Heart left ventricle (tissue), 16 donors: ENCODE data around the gene PSMF1. TPM values are rescaled to one million over a fixed set of nuclear protein-coding genes. Genes with fewer than 3 reads are reported as not detected.

Experiments
- ATAC-seq, 4 donors: fragments of 200-7000 bp; cut with Tn5 transposase; one replicate each; pipeline ENCODE4 v1.9.1; 2020 to 2022; ENCODE audit warnings: moderate library complexity in 4 of 4, mild to moderate bottlenecking in 3 of 4, moderate number of reproducible peaks in 1 of 4
- DNase-seq, 5 donors: peaks; one replicate each; pipeline ENCODE4 v3.0.0-alpha.2; 2020
- H3K27ac ChIP-seq, 12 donors: fragments of 200-600 bp; sonication (generic) in 4 of 12; one replicate each; pipeline versions ENCODE4 v1.5.0 to v1.8.0; 2016 to 2022; ENCODE audit warnings: mild to moderate bottlenecking in 2 of 12
- H3K27me3 ChIP-seq, 9 donors: fragments of 200-600 bp; sonication (generic) in 2 of 9; one replicate each; pipeline versions ENCODE4 v1.5.1 to v1.8.0; 2016 to 2022; ENCODE audit warnings: mild to moderate bottlenecking in 3 of 9
- H3K36me3 ChIP-seq, 9 donors: fragments of 200-600 bp; sonication (generic) in 2 of 9; one replicate each; pipeline versions ENCODE4 v1.5.0 to v1.8.0; 2018 to 2022; ENCODE audit warnings: mild to moderate bottlenecking in 2 of 9
- H3K4me1 ChIP-seq, 12 donors: fragments of 200-600 bp; sonication (generic) in 4 of 12; one replicate each; pipeline versions ENCODE4 v1.5.0 to v1.8.0; 2016 to 2022; ENCODE audit warnings: mild to moderate bottlenecking in 3 of 12
- H3K4me3 ChIP-seq, 12 donors: fragments of 200-600 bp; sonication (generic) in 4 of 12; one replicate each; pipeline versions ENCODE4 v1.5.0 to v1.8.0; 2017 to 2022; ENCODE audit warnings: mild to moderate bottlenecking in 9 of 12, moderate library complexity in 4 of 12
- H3K9me3 ChIP-seq, 12 donors: fragments of 200-600 bp; sonication (generic) in 4 of 12; one replicate each; pipeline versions ENCODE4 v1.5.0 to v1.8.0; 2016 to 2022; ENCODE audit warnings: mild to moderate bottlenecking in 1 of 12
- CTCF ChIP-seq, 12 donors: fragments of 200-600 bp; sonication (generic) in 4 of 12; IDR thresholded peaks; one replicate each; pipeline versions ENCODE4 v1.5.0 to v1.8.0; 2018 to 2022; ENCODE audit warnings: antibody characterized with exemption in 12 of 12, mild to moderate bottlenecking in 5 of 12
- POLR2A ChIP-seq, 2 donors: fragments of 450-650 bp; IDR thresholded peaks; one replicate each; pipeline ENCODE4 v1.6.1; 2017; ENCODE audit warnings: antibody characterized with exemption in 2 of 2, mild to moderate bottlenecking in 2 of 2, moderate library complexity in 2 of 2
- WGBS, 4 donors: extraction: QIAGEN DNeasy Blood & Tissue Kit in 2 of 4; methylation state at CpG; one replicate each; pipeline versions ENCODE4 v1.1.5 to v1.1.7; 2013 to 2018; 5-methylcytosine and 5-hydroxymethylcytosine counted together
- intact Hi-C, 10 donors: fragments of 100-400 bp; cut with DNase I; formaldehyde crosslinking; loops; one replicate each; pipeline versions ENCODE4 v1.11.1 to v1.14.2; 2022
- polyA plus RNA-seq, 2 donors: library from polyadenylated mRNA; stranded (reverse); fragments of 200-250 nt; gene quantifications; one replicate each; pipeline ENCODE4 v1.2.3, GENCODE V29; 2013
- total RNA-seq, 9 donors: library from RNA; depleted of rRNA in 2 of 9; stranded (reverse); fragments of >200 nt in 2 of 9; fragmentation: NEBNext Ultra II Directional in 3 of 9; extraction: Animal tissue kit (Norgen Biotek cat#: 25700) in 3 of 9; gene quantifications; one replicate each; pipeline versions ENCODE4 v1.1.0 to v1.2.4, GENCODE V29; 2016 to 2023
- donor health status: ischemic (EF 13 %, LVEDD 7.1; RV severe dilation, severe dysfunction).
- donor health status: healthy with polysubstance abuse.
- donor health status: DM: no; HTN: yes; CAD: no.
- donor health status: DM: no; HTN: no; CAD: no.
- donor health status: ischemic (EF 25% LVEDD 6.9; RV normal size, moderate dysfunction).
- donor health status: ischemic (EF 25% LVEDD 5.7; RV mildly dilated, moderate dysfunction).
- donor health status: healthy.
- donor health status: DM: yes; HTN: yes; CAD: no.
- donor health status: ischemic (EF 35%, LVEDD 5.7; RV mildly dilated, moderate dysfunction).
- donor health status: nonischemic (EF 11% LVEDD 7.7; RV severe dilation, severe dysfunction).
- donor health status: DM: yes; HTN: yes; CAD: no.
- donor health status: PGD.
- donor health status: ischemic (EF 29% LVEDD 5.4; RV normal size, mild dysfunction).
- donor health status: nonischemic (EF 23%, LVEDD 6.1; RV moderate dilation, normal function).

The PSMF1 gene
- total and polyA plus RNA-seq, 11 donors, result 24.6 to 184 (median 133) TPM

GRCh38 chr20:1086277-1087213 is 31.9 kb upstream of the PSMF1 start:
- intact Hi-C loops, result no loop called here
- Histone ChIP-seq H3K36me3 (no peaks in the 10 kb centered on the region), H3K9me3 (peaks cover 0 to 15% (median 3%) of the 10 kb centered on the region in 12 donors), H3K27me3 (no peaks in the 10 kb centered on the region), H3K4me1 (no peaks in the 10 kb centered on the region), H3K27ac (no peak overlapping the region), H3K4me3 (no peak overlapping the region)
- ATAC-seq, result no peak
- DNase-seq, result no peak
- WGBS, 4 donors, result 40 to 48% (median 46%) methylated on average over 5 of the region's 5 CpGs
- TF ChIP-seq POLR2A (IDR thresholded peaks at IDR 0.05) (no peak), CTCF (IDR thresholded peaks at IDR 0.05) (no peak)

- WGBS, 4 donors, result 82 to 90% (median 85%) methylated on average over 4 of the region's 4 CpGs
- DNase-seq, result no peak
- H3K36me3 ChIP-seq, result no peaks in the 10 kb centered on the region
- H3K27me3 ChIP-seq, result no peaks in the 10 kb centered on the region
- H3K4me3 ChIP-seq, result no peak overlapping the region
- H3K27ac ChIP-seq, result no peak overlapping the region
- no peak for ATAC-seq
- TF ChIP-seq CTCF (IDR thresholded peaks at IDR 0.05), result no peak
- TF ChIP-seq POLR2A (IDR thresholded peaks at IDR 0.05), result no peak
- no peaks in the 10 kb centered on the region for H3K4me1 ChIP-seq
- intact Hi-C loops, result no loop called here
- H3K9me3 ChIP-seq, result peaks cover 0 to 15% (median 3%) of the 10 kb centered on the region in 12 donors
These were observed 31.0 kb upstream of the PSMF1 start for GRCh38 chr20:1087311-1087905.

GRCh38 chr20:1094751-1095150 is 23.7 kb upstream of the PSMF1 start:
- no peak for DNase-seq
- TF ChIP-seq POLR2A (IDR thresholded peaks at IDR 0.05), result no peak
- no peak for TF ChIP-seq CTCF (IDR thresholded peaks at IDR 0.05)
- Histone ChIP-seq H3K27ac (no peak overlapping the region), H3K27me3 (no peaks in the 10 kb centered on the region), H3K36me3 (no peaks in the 10 kb centered on the region), H3K4me3 (no peak overlapping the region), H3K4me1 (no peaks in the 10 kb centered on the region), H3K9me3 (peaks cover 0 to 19% (median 0%) of the 10 kb centered on the region in 12 donors)
- 66 to 76% (median 70%) methylated on average over 6 of the region's 6 CpGs for WGBS, 4 donors
- intact Hi-C loops, result no loop called here
- ATAC-seq, result no peak

GRCh38 chr20:1101533-1101932 is 16.9 kb upstream of the PSMF1 start:
- intact Hi-C loops, result loop anchor here in 3 of 10 donors (5.0 to 10.0 kb wide), 4 partner anchors 103 to 299 kb away; partner anchors contain the start of gene C20orf202 (in 1 of the 3)
- no peak for TF ChIP-seq CTCF (IDR thresholded peaks at IDR 0.05)
- TF ChIP-seq POLR2A (IDR thresholded peaks at IDR 0.05), result no peak
- H3K27me3 ChIP-seq, result no peaks in the 10 kb centered on the region

More at GRCh38 chr20:1101533-1101932, 16.9 kb upstream of the PSMF1 start:
- no peaks in the 10 kb centered on the region for H3K36me3 ChIP-seq
- H3K27ac ChIP-seq, result no peak overlapping the region
- H3K4me1 ChIP-seq, result no peaks in the 10 kb centered on the region
- peaks cover 0 to 37% (median 13%) of the 10 kb centered on the region in 12 donors for H3K9me3 ChIP-seq
- DNase-seq (no peak), ATAC-seq (no peak)
- H3K4me3 ChIP-seq, result no peak overlapping the region
